Fibroblast of mammary gland (primary cell): Measurements from ENCODE around the gene ZFP36L1.

ENCODE experiments used
- DNase-seq: peaks from one replicate; pipeline ENCODE4 v3.0.0-alpha.2; 2010; ENCODE audit warnings: low read depth
- H3K4me3 ChIP-seq: 2 replicates; pipeline ENCODE4 v1.5.1; 2011; ENCODE audit warnings: low read depth, mild to moderate bottlenecking, low read length, moderate library complexity; ENCODE audit not compliant: control insufficient read depth
- CTCF ChIP-seq: conservative IDR thresholded peaks from 2 replicates; pipeline ENCODE4 v1.5.1; 2011; ENCODE audit warnings: low read depth, low read length, inconsistent platforms; ENCODE audit not compliant: control insufficient read depth, insufficient read depth

The ZFP36L1 gene

GRCh38 chr14:68822132-68822651 is 29.3 kb upstream of the ZFP36L1 start:
- TF ChIP-seq CTCF = no peak
- no peak for DNase-seq
- H3K4me3 ChIP-seq = no peak overlapping the region

DNA sequence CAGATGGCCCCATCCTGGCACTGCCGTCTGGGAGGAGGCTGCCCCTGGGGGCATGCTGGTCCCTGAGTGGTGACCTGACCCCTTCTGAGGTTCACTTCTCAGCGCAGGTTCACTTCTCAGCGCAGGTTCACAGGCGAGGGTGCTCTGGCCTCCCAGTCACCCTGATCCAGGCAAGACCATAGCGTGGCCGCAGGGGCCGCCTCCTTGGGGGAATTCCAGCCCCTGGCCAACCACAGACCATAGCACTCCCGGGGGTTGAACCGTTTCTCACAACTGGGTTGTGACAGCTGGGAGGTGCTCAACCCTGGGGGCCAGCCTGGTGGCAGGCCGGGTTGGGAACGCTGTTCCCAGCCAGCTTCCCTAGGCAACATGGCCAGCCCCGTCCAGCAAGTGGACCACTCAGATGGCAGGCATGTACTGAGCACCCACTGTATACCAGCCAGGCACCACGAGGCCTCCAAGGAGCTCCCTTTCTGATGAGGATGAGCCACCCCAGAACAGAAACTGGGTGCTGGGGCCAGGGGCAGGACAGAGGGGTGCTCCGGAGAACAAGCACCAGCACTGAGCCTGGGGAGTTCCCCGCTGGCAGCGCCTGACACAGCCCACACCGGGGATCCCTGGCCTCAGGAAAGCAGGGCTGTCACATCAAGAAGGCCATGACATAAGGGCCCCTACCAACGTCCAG is 28.3 kb upstream of the ZFP36L1 start:
- no peak for TF ChIP-seq CTCF
- DNase-seq = no peak
- no peak overlapping the region for H3K4me3 ChIP-seq

DNA sequence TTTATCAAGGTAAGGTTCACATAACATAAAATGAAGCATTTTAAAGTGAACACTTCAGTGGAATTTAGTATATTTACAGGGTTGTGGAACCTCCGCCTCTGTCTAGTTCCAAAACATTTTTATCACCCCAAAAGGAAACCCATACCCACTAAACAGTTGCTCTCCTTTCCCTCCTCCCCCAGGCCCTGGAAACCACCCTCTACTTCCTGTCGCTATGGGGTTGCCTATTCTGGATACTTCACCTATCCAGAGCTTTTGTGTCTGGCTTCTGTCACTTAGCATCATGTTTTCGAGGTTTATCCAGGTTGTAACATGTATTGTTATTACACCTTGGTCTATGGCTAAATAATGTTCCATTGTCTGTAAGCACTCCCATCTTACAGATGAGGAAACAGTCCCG is 27.7 kb upstream of the ZFP36L1 start:
- TF ChIP-seq CTCF = no peak
- DNase-seq = no peak

DNA sequence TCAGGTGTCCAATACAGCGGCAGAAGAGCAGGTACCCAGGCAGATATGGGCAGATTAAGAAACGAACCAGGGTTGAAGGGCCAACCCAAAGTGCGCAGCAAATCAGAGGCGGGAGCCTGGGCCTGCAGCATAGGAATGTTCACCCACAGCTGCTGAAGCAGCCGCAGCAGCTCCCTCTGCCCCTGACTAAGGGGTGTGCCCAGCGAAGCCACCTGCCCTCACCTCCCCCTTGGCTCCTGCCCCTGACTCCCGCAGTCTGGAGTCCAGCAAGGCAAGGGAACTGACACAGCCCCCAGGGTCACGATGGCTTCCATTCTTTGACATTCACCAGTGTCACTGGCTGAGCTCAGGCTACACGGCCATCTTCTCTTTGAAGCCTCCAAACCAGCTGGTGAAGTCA is 27.3 kb upstream of the ZFP36L1 start:
- no peak for DNase-seq
- no peak for TF ChIP-seq CTCF
- no peak overlapping the region for H3K4me3 ChIP-seq

More for the DNA sequence above, 27.7 kb upstream of the ZFP36L1 start:
- H3K4me3 ChIP-seq = no peak overlapping the region

- peak; percentile 90 for DNase-seq
- TF ChIP-seq CTCF = no peak
- no peak overlapping the region for H3K4me3 ChIP-seq
Measured at GRCh38 chr14:68819260-68819691, 26.4 kb upstream of the ZFP36L1 start.

DNA sequence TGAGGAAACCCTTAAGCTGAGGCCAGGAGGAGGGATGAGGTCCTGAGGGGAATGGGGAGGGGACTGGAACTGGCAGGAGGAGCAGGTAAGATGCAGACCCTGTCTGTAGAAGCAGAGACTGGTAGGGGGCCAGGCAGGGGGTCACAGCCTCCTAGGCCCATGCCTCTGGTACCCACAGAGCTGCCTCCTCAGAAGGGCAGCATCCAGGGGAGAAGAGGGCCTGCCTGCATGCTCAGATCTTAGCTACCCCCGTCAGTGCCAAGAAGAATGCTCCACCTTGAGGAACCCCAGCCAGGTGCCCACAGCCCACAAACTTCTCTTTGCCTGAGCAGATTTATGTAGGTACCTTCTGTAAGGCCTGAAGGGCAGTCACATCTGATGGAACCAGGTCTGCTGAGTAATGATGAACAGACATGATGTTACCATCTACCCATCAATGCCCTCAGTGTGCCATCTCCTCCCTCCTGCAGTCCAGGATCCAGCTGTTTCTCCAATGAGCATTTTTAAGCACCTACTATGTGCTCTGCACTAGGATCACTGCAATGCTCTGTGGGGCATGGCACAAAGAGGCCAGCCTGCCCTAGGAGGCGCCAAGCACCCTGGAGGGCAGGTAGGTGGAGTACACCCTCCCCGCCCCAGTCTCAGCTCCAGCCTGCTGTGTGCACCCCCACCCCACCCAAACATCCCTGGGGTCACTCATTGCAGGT is 24.8 kb upstream of the ZFP36L1 start:
- no peak for DNase-seq
- H3K4me3 ChIP-seq = no peak overlapping the region
- no peak for TF ChIP-seq CTCF
